Neural cell (in vitro differentiated cells): ENCODE data around the gene IGSF3.
"Not testable (repeated sequence)": the region's sequence is repeated elsewhere in the genome, so short reads cannot be mapped to it uniquely, and the experiment has no call there.

Source experiments
- EP300 ChIP-seq: fragments of 450-650 bp; conservative IDR thresholded peaks from 2 replicates; pipeline ENCODE4 v1.6.1; 2014; ENCODE audit warnings: antibody characterized with exemption, mild to moderate bottlenecking, moderate library complexity; ENCODE audit not compliant: poor library complexity, severe bottlenecking
- POLR2AphosphoS5 ChIP-seq: IDR thresholded peaks from 2 replicates; pipeline ENCODE4 v1.6.1; 2012
- TF ChIP-seq, protein P1 (sequence below): fragments of 450-650 bp; IDR thresholded peaks from 2 replicates; pipeline ENCODE4 v1.5.1; 2014; ENCODE audit warnings: antibody characterized with exemption, mild to moderate bottlenecking, moderate library complexity; ENCODE audit not compliant: poor library complexity, severe bottlenecking

DNA sequence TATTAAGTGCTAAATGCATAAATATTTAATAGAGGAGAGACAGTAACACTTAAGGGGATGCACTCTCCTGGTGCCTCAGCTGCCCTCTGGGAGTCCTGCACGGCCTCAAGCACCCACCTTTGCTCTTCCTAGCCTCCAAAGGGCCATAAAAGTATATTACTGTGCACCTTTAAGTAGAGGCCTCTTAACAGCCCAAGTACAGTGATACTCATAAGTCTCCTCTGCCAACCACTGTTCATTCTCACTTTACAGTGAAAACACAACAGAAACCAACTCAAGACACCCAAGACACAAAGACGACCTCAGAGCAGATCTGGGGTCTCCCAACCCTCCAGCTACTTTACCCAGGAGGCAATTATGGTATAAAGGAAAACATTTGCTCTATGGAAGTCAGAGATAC lies 70.1 kb downstream of the IGSF3 start:
- TF ChIP-seq, protein P1, sequence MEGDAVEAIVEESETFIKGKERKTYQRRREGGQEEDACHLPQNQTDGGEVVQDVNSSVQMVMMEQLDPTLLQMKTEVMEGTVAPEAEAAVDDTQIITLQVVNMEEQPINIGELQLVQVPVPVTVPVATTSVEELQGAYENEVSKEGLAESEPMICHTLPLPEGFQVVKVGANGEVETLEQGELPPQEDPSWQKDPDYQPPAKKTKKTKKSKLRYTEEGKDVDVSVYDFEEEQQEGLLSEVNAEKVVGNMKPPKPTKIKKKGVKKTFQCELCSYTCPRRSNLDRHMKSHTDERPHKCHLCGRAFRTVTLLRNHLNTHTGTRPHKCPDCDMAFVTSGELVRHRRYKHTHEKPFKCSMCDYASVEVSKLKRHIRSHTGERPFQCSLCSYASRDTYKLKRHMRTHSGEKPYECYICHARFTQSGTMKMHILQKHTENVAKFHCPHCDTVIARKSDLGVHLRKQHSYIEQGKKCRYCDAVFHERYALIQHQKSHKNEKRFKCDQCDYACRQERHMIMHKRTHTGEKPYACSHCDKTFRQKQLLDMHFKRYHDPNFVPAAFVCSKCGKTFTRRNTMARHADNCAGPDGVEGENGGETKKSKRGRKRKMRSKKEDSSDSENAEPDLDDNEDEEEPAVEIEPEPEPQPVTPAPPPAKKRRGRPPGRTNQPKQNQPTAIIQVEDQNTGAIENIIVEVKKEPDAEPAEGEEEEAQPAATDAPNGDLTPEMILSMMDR = not testable (repeated sequence)
- TF ChIP-seq POLR2AphosphoS5, EP300: not testable (repeated sequence)
